Esophagus muscularis mucosa (tissue), 4 donors: Measurements from ENCODE around the gene RGS8. TPM values are rescaled to one million over a fixed set of nuclear protein-coding genes. Genes with fewer than 3 reads are reported as not detected.

Experiments
- DNase-seq: peaks from one replicate; pipeline ENCODE4 v3.0.0-alpha.2; 2017; ENCODE audit errors: extremely low spot score
- H3K27ac ChIP-seq, 4 donors: fragments of 200-600 bp; sonication (generic); replicated peaks in 1 of 4; 1 replicate in 3 of 4; 2 replicates in 1 of 4; pipeline ENCODE4 v1.5.1; 2016 to 2019; ENCODE audit warnings: mild to moderate bottlenecking in 1 of 4
- H3K27me3 ChIP-seq, 4 donors: fragments of 200-600 bp; sonication (generic); one replicate each; pipeline versions ENCODE4 v1.5.1 to v1.6.0; 2016 to 2019
- H3K36me3 ChIP-seq, 4 donors: fragments of 200-600 bp; sonication (generic); one replicate each; pipeline ENCODE4 v1.5.1; 2016 to 2019
- H3K4me1 ChIP-seq, 4 donors: fragments of 200-600 bp; sonication (generic); one replicate each; pipeline ENCODE4 v1.5.1; 2016 to 2019
- H3K4me3 ChIP-seq, 4 donors: fragments of 200-600 bp; sonication (generic); 1 replicate in 2 of 4; 2 replicates in 2 of 4; pipeline ENCODE4 v1.5.1; 2016 to 2019; ENCODE audit warnings: mild to moderate bottlenecking in 4 of 4, moderate library complexity in 1 of 4
- H3K9me3 ChIP-seq, 4 donors: fragments of 200-600 bp; sonication (generic); 1 replicate in 3 of 4; 2 replicates in 1 of 4; pipeline ENCODE4 v1.5.1; 2016 to 2019
- CTCF ChIP-seq, 3 experiments: fragments of 200-600 bp in 2 of 3; fragments of 450-650 bp in 1 of 3; sonication (generic) in 2 of 3; IDR thresholded peaks; one replicate each; pipeline ENCODE4 v1.5.1; 2017 to 2019; ENCODE audit warnings: antibody characterized with exemption in 3 of 3, mild to moderate bottlenecking in 2 of 3, moderate library complexity in 1 of 3
- EP300 ChIP-seq: sonication (generic); formaldehyde crosslinking; IDR thresholded peaks from one replicate; pipeline ENCODE4 v1.6.1; 2017; ENCODE audit warnings: antibody characterized with exemption
- POLR2A ChIP-seq: fragments of 450-650 bp; IDR thresholded peaks from one replicate; pipeline ENCODE4 v1.6.1; 2017; ENCODE audit warnings: antibody characterized with exemption, moderate library complexity, mild to moderate bottlenecking, low read depth
- POLR2AphosphoS5 ChIP-seq, 2 donors: sonication (generic); formaldehyde crosslinking; IDR thresholded peaks; one replicate each; pipeline ENCODE4 v1.6.1; 2017; ENCODE audit warnings: antibody characterized with exemption in 2 of 2
- WGBS: methylation state at CpG from one replicate; pipeline ENCODE4 v1.1.5; 2018; 5-methylcytosine and 5-hydroxymethylcytosine counted together
- intact Hi-C: fragments of 100-400 bp; cut with DNase I; formaldehyde crosslinking; loops from one replicate; pipeline ENCODE4 v1.15.1; 2023
- total RNA-seq, 4 donors: library from RNA; depleted of rRNA; stranded (reverse); fragments of >200 nt; gene quantifications; one replicate each; pipeline versions ENCODE4 v1.1.0 to v1.2.1, GENCODE V29; 2016

RGS8 gene
- total RNA-seq, 4 donors from 2014 or later = 0.06 to 0.17 TPM; not detected in 2

- intact Hi-C loops = no loop called here
- H3K27me3 ChIP-seq = no peaks in the 10 kb centered on the region
- WGBS = 55% methylated on average over 3 of the region's 3 CpGs
- H3K27ac ChIP-seq = no peak overlapping the region
- DNase-seq = no peak
- no peaks in the 10 kb centered on the region for H3K4me1 ChIP-seq
- no peak overlapping the region for H3K4me3 ChIP-seq
- H3K36me3 ChIP-seq = no peaks in the 10 kb centered on the region
- no peaks in the 10 kb centered on the region for H3K9me3 ChIP-seq
- TF ChIP-seq CTCF (IDR thresholded peaks at IDR 0.05) (no peak), EP300 (no peak), POLR2AphosphoS5 (IDR thresholded peaks at IDR 0.05) (no peak), POLR2A (no peak)
These were observed 33.1 kb downstream of the RGS8 start for GRCh38 chr1:182651339-182651724.

- no peak overlapping the region for H3K27ac ChIP-seq
- no peak for TF ChIP-seq POLR2A
- WGBS = 77% methylated on average over 6 of the region's 6 CpGs
- no peaks in the 10 kb centered on the region for H3K27me3 ChIP-seq
- no peak overlapping the region for H3K4me3 ChIP-seq
- H3K9me3 ChIP-seq = no peaks in the 10 kb centered on the region
- intact Hi-C loops = no loop called here
- H3K4me1 ChIP-seq = no peaks in the 10 kb centered on the region
- DNase-seq = no peak
- H3K36me3 ChIP-seq = no peaks in the 10 kb centered on the region
These were observed 33.6 kb downstream of the RGS8 start for GRCh38 chr1:182650678-182651338.

GRCh38 chr1:182649041-182649440, 35.3 kb downstream of the RGS8 start:
- WGBS = 94% methylated on average over 7 of the region's 7 CpGs
- DNase-seq = no peak

GRCh38 chr1:182646739-182647138, 37.6 kb downstream of the RGS8 start:
- Histone ChIP-seq H3K36me3 (no peaks in the 10 kb centered on the region), H3K9me3 (no peaks in the 10 kb centered on the region), H3K27ac (no peak overlapping the region), H3K4me1 (no peaks in the 10 kb centered on the region), H3K4me3 (no peak overlapping the region), H3K27me3 (no peaks in the 10 kb centered on the region)
- WGBS = 42% methylated on average over 2 of the region's 2 CpGs
- no peak for TF ChIP-seq POLR2AphosphoS5 (IDR thresholded peaks at IDR 0.05)
- TF ChIP-seq POLR2A = no peak
- no peak for TF ChIP-seq EP300
- TF ChIP-seq CTCF (IDR thresholded peaks at IDR 0.05) = no peak
- no peak for DNase-seq
- intact Hi-C loops = no loop called here

More at GRCh38 chr1:182649041-182649440, 35.3 kb downstream of the RGS8 start:
- H3K27me3 ChIP-seq = no peaks in the 10 kb centered on the region
- H3K4me1 ChIP-seq = no peaks in the 10 kb centered on the region
- intact Hi-C loops = no loop called here
- no peak for TF ChIP-seq EP300
- TF ChIP-seq POLR2A = no peak
- no peak for TF ChIP-seq CTCF (IDR thresholded peaks at IDR 0.05)
- no peak for TF ChIP-seq POLR2AphosphoS5 (IDR thresholded peaks at IDR 0.05)
- H3K4me3 ChIP-seq = no peak overlapping the region
- no peaks in the 10 kb centered on the region for H3K9me3 ChIP-seq
- H3K36me3 ChIP-seq = no peaks in the 10 kb centered on the region
- H3K27ac ChIP-seq = no peak overlapping the region

GRCh38 chr1:182644886-182645285, 39.5 kb downstream of the RGS8 start:
- no peaks in the 10 kb centered on the region for H3K27me3 ChIP-seq
- H3K36me3 ChIP-seq = no peaks in the 10 kb centered on the region
- TF ChIP-seq EP300 (no peak), CTCF (IDR thresholded peaks at IDR 0.05) (no peak), POLR2A (no peak), POLR2AphosphoS5 (IDR thresholded peaks at IDR 0.05) (no peak)
- no peaks in the 10 kb centered on the region for H3K9me3 ChIP-seq
- intact Hi-C loops = no loop called here
- H3K4me1 ChIP-seq = no peaks in the 10 kb centered on the region
- no peak for DNase-seq
- no peak overlapping the region for H3K4me3 ChIP-seq
- no peak overlapping the region for H3K27ac ChIP-seq
- 75% methylated on average over 4 of the region's 4 CpGs for WGBS
